GM18508 (cell line): ENCODE data around the gene FN3K.

Source experiments
- ATAC-seq: cut with Tn5 transposase; IDR thresholded peaks from one replicate; pipeline ENCODE4 v1.9.1; 2021; ENCODE audit warnings: moderate number of reproducible peaks; ENCODE audit not compliant: insufficient read depth, unreplicated experiment

FN3K gene

DNA sequence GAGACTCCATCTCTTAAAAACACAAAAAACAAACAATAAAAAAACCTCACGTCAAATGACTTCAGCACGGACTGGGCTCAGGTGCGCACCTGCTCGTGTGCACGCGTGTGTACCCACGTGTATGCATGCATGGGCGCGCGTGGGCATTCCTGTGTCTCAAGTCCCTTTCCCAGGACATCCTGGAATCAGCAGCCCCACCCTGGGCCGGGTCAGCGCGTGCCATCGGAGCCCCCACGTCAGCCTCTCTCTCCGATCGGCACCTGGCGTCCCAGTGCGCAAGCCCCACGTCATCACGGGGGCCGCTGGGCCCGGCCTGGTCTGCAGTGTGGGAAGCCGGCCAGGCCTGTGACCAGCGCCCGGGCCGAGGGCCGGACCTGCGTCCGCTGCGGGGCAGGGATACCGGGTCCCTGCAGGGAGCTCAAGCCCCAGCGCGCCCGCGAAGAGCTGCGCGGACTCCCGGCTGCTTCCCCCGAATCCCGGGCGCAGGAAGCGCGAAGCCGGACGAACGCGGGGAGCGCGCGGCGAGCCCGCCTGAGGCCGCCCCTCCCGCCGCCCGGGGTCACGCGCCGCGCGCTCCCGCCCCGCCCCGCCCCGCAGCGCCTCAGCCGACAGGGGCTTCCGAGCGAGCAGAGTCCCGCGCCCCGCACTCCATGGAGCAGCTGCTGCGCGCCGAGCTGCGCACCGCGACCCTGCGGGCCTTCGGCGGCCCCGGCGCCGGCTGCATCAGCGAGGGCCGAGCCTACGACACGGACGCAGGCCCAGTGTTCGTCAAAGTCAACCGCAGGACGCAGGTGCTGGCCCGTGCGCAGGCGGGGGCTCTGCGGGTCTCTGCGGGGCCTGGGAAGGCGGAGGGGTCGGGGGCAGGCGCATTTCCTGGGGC, at the start of gene FN3K:
Gene FN3K, plus strand, starts transcription at position 629 of the 880 bp plus-strand sequence. Its CDS starts 22 bp downstream, at position 651.
- ATAC-seq = no peak

GRCh38 chr17:82686366-82687324, 48.8 kb upstream of the FN3K start:
- no peak for ATAC-seq

GRCh38 chr17:82687375-82687861, 48.0 kb upstream of the FN3K start:
- no peak for ATAC-seq

- no peak for ATAC-seq
Measured at GRCh38 chr17:82687871-82688270, 47.5 kb upstream of the FN3K start.

DNA sequence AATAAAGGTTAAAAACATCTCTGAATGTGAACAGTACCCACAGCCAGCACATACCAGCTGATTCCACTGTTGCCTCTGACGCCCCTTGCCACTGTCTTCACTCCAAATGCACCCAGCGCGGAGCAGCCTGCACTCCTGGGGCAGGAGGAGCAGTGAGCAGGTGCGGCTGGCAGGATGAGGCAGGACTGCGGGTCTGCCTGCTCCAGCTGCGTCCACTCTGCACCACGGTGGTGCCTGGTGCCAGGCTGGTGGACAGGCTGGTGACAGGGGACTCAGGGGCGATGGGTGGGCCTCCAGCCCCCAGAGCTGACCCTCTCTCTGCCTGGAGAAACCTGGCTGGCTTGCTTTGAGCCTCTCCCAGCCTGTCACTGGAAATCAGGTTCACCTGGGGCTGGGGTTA, 46.3 kb upstream of the FN3K start:
- ATAC-seq = no peak

DNA sequence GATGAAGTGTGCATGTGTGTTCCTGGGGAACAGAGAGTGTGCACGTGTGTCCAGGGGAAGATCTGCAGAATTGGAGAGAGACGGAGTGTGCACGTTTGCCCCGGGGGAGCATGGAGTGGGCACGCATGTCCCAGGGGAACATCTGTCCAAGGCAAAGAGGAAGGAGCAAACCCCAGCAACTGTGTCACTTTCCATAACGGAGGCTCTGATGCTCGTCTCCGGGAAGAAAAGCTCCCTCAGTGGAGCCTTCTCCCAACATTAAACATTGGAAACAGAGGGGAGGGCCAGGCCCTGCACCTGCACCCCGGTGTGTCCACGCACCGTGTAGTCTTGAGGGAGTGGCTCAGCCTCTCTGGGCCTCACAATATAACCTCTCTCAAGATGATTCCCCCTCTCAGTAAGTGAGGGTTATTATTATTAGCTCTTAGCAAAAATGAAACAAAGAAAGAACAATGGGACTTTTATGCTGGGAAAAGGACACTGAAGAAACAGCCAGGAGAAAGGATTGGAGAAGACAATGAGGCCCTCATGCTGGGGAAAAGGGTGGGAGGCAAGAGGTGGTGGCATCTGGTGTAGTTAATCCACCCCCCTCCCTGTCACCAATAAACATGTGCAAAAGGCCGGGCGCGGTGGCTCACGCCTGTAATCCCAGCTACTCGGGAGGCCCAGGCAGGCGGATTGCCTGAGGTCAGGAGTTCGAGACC, 44.5 kb upstream of the FN3K start:
- no peak for ATAC-seq

- ATAC-seq = no peak
Measured at GRCh38 chr17:82691714-82692113, 43.7 kb upstream of the FN3K start.

DNA sequence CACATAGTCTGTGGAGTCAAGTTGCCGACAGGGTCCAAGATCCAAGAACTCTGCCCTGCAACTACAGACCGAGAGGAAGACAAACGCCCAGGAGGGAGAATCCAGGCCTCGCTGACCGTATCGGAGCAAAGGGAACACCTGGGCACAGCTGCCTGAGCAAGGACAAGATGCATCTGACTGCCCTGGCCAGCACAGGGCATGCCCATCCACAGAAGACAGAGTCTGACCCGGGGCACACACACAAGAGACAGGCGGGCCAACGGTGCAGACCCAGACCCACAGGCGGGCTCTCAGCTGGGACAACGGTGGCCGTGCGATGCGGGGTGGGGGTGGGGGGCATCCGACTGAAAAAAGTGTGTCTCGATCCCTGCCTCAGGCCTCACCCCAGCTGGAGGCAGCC, 43.1 kb upstream of the FN3K start:
- no peak for ATAC-seq

DNA sequence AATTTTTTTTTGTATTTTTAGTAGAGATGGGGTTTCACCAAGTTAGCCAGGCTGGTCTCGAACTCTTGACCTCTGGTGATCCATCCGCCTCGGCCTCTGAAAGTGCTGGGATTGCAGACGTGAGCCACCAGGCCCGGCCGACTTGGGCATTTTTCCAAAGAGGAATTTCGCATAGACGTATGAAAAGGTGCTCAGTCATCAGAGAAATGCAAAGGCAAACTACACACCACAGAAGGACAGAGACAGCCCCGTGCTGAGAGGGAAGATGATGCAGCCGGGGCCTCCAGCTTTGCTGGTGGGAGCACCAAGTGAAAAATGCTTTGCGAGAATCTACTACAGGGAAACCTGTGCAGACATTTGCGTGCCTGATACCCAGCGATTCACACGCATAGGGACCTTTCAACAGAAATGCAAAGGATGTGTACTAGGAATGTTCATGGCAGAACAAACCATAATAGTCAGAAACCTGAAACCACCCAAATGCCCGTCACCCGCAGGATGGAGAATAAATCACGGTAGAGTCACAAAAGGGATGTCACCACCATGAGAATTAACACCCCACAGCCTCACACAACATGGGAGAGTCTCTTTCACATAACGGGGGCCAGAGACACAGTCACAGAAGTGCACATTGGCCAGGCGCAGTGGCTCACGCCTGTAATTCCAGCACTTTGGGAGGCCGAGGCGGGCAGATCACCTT, 42.1 kb upstream of the FN3K start:
- ATAC-seq = no peak

DNA sequence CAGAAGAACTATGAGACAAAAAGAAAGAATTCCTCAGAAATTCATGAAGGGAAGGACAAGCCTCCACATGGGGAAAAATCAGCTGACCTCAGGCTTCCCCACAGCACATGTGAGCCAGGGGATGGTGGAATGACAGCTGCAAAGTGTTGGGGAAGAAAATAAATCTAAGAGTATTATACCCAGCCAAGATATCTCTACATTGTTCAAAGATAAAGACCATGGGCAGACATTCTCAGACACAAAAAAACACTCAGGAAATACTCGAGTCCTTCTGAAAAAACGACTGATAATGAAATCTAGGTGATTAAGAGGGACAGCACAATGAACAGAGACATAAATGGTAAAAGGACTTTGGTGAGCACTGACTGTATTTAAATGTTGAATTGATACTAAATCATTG, 40.8 kb upstream of the FN3K start:
- no peak for ATAC-seq

- no peak for ATAC-seq
Measured at GRCh38 chr17:82696259-82696658, 39.2 kb upstream of the FN3K start.

GRCh38 chr17:82696916-82697807, 38.3 kb upstream of the FN3K start:
- no peak for ATAC-seq

GRCh38 chr17:82697808-82698064, 37.7 kb upstream of the FN3K start:
- ATAC-seq = no peak

DNA sequence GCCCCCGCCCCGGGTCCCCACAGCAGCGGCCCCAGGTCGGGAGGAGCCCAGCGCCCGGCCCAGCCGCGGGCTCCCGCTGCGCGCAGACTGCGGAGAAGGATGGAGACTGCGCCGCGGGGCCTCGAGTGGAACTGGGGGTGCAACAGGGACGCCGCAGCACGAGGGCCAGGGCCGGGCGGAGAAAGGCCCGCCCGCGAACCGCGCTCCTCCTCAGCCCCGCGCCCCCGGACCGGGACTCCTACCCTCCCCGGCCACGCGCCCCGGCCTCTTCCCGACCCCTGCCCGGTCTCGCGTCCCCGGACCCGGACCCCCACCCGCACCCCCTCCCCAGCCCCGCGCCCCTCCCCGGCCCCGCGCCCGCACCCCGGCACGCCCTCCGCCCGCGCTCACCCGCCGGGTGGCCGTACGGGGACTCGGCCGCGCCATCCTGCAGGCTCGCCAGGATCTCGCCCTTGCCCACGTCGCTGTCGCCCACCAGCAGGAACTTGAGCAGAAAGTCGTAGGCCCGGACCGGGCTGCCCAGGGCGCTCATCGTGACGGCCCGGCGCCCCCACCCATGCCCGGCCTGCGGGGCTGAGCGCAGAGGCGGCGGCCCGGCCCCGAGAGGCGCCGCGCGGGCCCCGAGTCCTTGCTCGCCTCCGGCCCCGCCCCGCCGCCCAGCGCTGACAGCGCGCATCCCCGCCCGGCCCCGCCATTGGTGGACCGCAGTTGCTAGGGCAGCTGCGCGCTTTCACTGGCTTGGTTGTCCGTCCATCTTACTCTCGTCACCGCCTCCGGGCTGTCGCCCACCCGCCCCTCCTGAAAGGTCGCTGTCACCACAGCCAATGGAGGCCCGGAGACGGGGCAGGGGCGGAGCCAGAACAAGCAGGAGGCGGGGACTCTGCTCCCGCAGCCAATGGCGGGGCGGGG, 37.1 kb upstream of the FN3K start, which contains the start of gene RAB40B:
Gene RAB40B, minus strand, starts transcription at position 634 of the 909 bp plus-strand sequence. Its CDS starts 102 bp downstream, at position 532.
- peak; percentile 82 for ATAC-seq

GRCh38 chr17:82698974-82699442, 36.4 kb upstream of the FN3K start:
- ATAC-seq = no peak

DNA sequence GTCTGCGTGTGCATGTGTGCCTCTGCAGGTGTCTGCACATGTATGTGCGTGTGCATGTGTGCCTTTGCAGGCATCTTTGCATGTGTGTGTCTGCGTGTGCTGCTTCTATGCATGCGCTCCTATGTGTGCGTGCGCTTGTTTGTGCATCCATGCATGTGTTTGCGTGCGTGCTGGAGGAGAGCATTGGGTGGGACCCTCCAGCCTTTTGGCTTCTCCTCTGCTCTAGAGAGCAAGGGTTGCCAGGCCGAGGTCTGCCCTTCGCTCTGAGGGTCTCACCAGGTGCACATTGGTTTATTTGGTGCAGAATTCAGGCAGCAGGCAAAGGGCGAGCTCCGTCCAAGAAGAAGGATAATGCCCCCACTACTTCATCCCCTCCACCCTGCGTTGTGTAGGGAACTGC, 35.9 kb upstream of the FN3K start:
- no peak for ATAC-seq

DNA sequence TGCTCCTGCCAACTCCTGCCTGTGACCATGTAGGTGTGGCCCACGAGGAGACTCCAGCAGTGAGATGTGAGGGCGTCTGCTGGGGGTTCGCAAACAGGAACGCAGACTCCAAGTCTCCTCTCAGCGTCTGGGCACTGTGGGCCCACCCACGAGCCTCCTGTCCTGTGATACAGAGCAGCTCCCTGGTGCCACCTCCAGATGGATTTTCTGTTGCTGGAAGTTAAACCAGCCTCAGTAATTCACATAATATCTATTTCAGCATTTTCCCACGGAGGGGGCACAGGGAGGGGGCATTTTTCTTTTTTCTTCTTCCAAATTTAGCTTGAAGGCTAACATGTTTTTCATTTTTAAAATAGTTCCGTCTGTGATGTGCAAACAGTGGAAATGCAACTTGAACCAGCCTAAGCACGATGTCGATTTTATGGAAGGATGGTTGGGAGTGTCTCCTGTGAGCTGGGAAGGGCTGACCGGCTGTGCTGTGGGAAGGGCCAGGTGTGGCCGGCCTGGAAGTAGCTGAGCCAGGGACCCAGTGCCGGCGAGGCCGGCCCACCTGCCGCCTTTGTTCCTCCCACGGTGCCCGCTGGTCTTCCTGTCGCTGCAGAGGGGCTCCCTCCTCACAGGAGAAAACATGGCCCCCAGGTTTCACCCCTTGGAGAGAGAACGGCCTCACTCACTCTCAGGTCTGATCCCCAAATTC, 33.0 kb upstream of the FN3K start:
- ATAC-seq = no peak
